HG03280 (cell line): ENCODE results near the gene KLHL7.
"Not testable (repeated sequence)": the region's sequence is repeated elsewhere in the genome, so short reads cannot be mapped to it uniquely, and the experiment has no call there.

ENCODE experiments used
- ATAC-seq: cut with Tn5 transposase; IDR thresholded peaks from one replicate; pipeline ENCODE4 v1.9.1; 2021; ENCODE audit warnings: mild to moderate bottlenecking, moderate library complexity; ENCODE audit not compliant: unreplicated experiment

Gene KLHL7

GRCh38 chr7:23106823-23107663, 1.5 kb downstream of the KLHL7 start:
- no peak for ATAC-seq

GRCh38 chr7:23107781-23108180, 2.2 kb downstream of the KLHL7 start:
- ATAC-seq = no peak

- ATAC-seq = no peak
Measured at GRCh38 chr7:23108995-23109394, 3.4 kb downstream of the KLHL7 start.

GRCh38 chr7:23109470-23109869, 3.9 kb downstream of the KLHL7 start:
- no peak for ATAC-seq

GRCh38 chr7:23114896-23115295, 9.3 kb downstream of the KLHL7 start:
- ATAC-seq = no peak

GRCh38 chr7:23115991-23116390, 10.4 kb downstream of the KLHL7 start:
- ATAC-seq = no peak

GRCh38 chr7:23117841-23118240, 12.3 kb downstream of the KLHL7 start:
- ATAC-seq = no peak

- ATAC-seq = no peak
Measured at GRCh38 chr7:23120106-23120505, 14.5 kb downstream of the KLHL7 start.

- ATAC-seq = no peak
Measured at GRCh38 chr7:23121165-23121564, 15.6 kb downstream of the KLHL7 start.

- no peak for ATAC-seq
Measured at GRCh38 chr7:23123007-23123406, 17.4 kb downstream of the KLHL7 start.

GRCh38 chr7:23123465-23123864, 17.9 kb downstream of the KLHL7 start:
- ATAC-seq = no peak

GRCh38 chr7:23129036-23129435, 23.5 kb downstream of the KLHL7 start:
- no peak for ATAC-seq

GRCh38 chr7:23131799-23132198, 26.2 kb downstream of the KLHL7 start:
- not testable (repeated sequence) for ATAC-seq

GRCh38 chr7:23133797-23134196, 28.2 kb downstream of the KLHL7 start:
- no peak for ATAC-seq

- no peak for ATAC-seq
Measured at GRCh38 chr7:23135755-23136154, 30.2 kb downstream of the KLHL7 start.

- ATAC-seq = no peak
Measured at GRCh38 chr7:23136216-23136615, 30.6 kb downstream of the KLHL7 start.

- ATAC-seq = no peak
Measured at GRCh38 chr7:23157679-23158078, 52.1 kb downstream of the KLHL7 start.

GRCh38 chr7:23158546-23158945, 53.0 kb downstream of the KLHL7 start:
- ATAC-seq = no peak

- no peak for ATAC-seq
Measured at GRCh38 chr7:23161482-23161881, 55.9 kb downstream of the KLHL7 start.

- ATAC-seq = no peak
Measured at GRCh38 chr7:23164846-23165245, 59.3 kb downstream of the KLHL7 start.

GRCh38 chr7:23165316-23165715, 59.7 kb downstream of the KLHL7 start:
- ATAC-seq = no peak

GRCh38 chr7:23167691-23168090, 62.1 kb downstream of the KLHL7 start:
- no peak for ATAC-seq
